ENCODE measurements around the gene CENPM.

- TF ChIP-seq EZH2 (IDR thresholded peaks at IDR 0.05; ENCODE audit: insufficient read depth, low read length) (no peak), CTCF (IDR thresholded peaks at IDR 0.05; ENCODE audit: insufficient read depth, low read depth, low read length) (no peak)
Measured at GRCh38 chr22:41902016-41902415, 44.9 kb downstream of the CENPM start.

Measured in astrocyte (in vitro differentiated cells and primary cell).